T-helper 22 cell (primary cell): Measurements from ENCODE around the gene AGAP1.

ENCODE experiments used
- DNase-seq: peaks from one replicate; pipeline ENCODE4 v3.0.0-alpha.2; 2020; ENCODE audit warnings: low read depth

The AGAP1 gene

DNA sequence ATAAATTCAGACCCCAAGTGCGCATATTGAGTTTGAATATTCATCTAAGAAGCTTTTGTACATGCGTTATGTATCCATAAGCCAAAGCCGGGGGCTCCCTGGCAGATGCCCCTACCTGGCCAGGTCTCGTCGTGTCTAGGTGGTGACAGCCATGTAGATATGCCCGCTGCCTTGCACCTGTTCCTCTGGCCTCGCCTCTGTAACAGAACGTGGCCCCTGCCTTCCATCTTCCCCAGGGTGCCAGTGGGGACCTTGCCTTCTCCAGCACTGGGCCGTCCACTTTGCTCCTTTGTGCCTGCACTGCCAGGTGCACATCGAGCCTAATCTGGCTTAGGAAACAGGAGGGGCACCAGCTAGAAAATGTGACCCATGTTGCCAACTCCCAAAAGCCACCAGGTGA lies 198.2 kb downstream of the AGAP1 start:
- no peak for DNase-seq

DNA sequence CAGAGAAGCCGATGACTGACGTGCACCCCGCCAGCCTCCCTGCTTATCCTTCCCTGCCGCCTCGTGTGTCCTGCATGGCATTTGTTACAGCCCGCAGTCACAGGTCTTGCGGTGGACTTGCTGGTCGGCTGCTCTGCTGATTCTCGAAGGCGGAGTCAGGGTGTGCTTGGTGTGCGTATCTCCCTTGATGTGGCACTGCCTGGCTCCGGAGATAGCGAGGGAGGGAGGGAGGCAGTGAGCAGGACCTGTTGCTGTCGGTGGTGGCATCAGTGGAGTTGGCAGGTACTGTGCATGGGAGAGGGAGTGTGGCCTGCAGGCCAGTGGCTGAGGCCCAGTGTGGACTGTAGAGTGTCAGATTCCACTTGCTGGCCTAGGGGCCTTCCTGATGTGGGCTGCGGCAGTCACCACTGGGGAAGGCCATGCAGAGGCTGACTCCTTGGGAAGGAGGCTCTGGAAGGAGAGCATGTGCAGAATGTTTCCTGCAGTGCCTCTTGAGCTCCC lies 198.9 kb downstream of the AGAP1 start:
- DNase-seq, result no peak

DNA sequence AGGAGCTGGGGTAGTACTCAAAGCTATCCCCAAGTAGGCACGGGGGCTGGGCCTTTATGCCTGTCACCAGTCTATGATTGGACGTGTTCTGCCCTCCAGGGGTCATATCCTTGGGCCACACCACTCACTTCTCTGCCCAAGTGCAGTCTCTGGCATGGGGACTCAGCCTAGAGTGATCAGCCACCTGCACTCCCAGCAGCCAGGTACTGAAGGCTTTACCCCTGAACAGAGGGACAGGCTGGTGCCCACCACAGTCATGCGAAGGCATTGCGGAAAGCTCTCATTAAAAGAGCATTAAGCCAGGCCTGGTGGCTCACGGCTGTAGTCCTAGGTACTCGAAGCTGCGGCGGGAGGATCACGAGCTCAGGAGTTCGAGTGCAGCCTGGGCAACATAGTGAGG lies 199.4 kb downstream of the AGAP1 start:
- DNase-seq, result no peak

DNA sequence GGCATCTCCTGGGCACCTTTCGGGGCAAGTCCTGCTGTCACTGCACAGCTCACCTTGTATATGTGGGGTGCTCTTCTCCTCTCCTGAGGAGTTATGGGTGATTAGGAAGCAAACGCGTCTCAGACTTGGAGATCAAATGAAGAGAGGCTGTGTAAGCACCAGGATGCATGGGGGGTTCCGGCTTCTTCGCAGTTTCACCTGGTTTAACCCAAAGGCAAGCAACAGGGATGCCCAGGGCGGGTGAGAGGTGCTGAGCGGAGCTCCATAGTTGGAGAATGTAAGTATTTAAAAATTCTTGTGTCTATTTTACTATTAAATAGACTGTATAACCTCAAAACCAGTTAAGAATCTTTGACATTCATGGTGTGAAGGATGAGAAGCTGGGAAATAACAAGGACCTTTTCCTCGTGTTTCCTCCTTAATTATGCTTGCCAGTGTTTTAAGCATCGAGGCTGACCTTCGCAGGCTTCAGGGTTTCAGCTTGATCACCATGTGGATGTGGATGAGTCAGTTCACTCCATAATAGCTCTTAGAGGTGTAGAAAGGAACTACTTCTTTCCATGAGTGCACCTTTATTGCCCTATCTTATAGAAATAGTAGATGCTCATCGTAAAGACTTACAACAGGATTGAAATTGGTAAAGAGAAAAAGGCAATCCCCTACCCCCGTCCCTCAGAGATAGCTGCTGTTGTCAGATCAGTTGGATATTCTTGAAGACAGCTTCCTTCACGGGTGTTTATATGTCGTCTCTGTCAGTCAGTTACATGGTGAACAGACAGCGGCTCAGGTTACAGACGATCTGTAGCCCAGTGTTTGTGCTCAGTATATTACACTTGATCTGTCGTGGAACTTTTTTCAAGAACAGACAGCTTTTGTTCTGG lies 201.1 kb downstream of the AGAP1 start:
- no peak for DNase-seq

- no peak for DNase-seq
These were observed 201.7 kb downstream of the AGAP1 start for GRCh38 chr2:235695602-235695895.

DNA sequence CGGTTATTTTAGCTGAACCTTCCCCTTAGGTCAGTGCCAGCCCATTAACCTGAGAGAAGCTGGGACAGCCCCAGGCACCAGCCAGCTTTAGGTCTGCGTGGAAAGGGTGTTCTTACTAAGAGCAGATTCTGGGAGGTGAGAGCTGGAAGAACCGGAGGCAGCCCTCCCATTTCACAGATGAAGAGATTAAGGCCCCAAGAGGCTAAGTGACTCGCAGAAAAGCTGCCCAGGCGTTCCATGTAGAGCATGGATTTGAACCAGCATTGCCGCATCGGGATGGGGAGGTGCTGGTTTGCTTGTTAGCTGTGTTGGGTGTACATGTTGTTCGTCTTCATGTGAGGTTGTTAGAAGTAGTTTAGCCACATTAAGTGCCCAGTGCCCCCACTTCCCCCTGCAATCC lies 203.2 kb downstream of the AGAP1 start:
- DNase-seq, result no peak

GRCh38 chr2:235698028-235698427 lies 204.2 kb downstream of the AGAP1 start:
- DNase-seq, result no peak

GRCh38 chr2:235698491-235698890 lies 204.6 kb downstream of the AGAP1 start:
- no peak for DNase-seq

- no peak for DNase-seq
These were observed 205.7 kb downstream of the AGAP1 start for GRCh38 chr2:235699576-235699975.

DNA sequence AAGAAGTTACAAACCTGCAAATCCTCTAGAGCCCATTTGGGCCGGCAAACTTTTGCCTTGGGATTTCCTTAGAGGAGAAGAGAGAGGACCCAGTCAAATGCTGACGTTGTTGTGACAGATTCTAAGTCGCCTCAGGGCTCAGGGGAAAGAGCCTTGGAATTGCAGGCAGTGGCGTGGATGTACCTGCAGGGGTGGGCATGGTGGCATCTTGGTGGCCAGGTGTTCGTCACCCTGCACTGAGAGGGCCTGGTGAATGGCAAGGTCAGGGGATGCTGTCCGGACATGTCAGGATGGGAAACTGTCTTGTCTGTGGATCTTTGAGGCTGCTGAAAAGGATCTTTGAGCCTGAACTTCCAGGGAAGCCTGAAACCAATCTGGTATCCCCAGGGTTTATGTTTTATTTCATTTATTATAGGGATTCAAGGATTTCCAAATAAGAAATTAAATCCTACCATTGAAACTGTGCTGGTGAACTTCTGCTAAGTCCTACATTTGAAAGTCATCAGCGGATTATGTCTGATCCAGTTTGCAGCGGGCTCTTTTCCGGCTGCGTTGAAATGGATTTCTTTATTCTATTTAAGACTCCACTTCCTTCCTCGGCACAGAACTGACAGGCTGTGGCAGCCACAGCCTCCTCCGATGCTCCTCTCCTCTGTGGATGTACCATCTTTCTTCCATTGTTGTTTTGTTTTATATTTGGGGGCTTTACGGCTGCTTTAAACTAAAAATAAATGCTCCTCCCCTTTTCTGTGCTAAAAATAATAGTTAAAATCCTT lies 207.6 kb downstream of the AGAP1 start:
- no peak for DNase-seq

DNA sequence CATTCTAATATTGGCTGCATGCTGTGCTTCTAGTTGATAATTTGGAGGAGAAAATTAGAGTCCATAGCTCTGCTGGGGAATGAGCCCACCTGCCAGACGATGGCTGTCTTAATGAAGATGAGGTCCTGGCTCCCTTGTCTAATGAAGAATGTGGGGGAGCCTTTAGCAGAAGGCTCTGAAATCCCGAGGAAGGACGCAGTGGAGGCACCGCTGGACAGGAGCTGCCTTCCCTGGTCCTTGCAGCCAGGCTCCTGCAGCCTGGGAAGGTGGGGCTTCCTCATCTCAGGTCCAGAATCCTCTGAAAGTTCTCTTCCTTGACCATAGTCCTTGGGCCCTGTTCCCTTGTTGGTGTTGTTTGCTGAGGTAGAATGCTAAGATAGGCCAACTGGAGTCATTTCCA lies 208.3 kb downstream of the AGAP1 start:
- DNase-seq, result no peak

DNA sequence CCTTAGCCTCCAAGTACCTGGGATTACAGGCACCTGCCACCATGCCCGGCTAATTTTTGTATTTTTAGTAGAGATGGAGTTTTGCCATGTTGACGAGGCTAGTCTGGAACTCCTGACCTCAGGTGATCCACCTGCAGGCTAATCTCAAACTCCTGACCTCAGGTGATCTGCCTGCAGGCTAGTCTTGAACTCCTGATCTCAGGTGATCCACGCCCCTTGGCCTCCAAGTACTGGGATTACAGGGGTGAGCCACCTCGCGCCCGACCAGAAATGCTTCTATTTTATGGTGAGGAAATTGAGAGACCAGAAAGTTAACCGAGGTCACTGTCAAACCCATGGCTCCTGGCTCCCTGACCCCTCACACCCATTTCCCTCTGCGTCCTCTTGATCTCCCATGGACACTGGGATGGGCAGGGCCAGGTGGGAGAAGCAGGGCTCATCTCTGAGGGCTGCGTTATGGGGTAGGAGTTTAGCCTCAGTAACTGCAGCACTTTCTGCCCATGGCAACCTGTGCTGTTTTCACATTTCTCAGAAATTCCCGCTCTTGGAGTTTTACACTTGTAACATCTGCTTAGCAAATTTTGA lies 210.0 kb downstream of the AGAP1 start:
- no peak for DNase-seq

- DNase-seq, result no peak
These were observed 211.5 kb downstream of the AGAP1 start for GRCh38 chr2:235705296-235705695.

DNA sequence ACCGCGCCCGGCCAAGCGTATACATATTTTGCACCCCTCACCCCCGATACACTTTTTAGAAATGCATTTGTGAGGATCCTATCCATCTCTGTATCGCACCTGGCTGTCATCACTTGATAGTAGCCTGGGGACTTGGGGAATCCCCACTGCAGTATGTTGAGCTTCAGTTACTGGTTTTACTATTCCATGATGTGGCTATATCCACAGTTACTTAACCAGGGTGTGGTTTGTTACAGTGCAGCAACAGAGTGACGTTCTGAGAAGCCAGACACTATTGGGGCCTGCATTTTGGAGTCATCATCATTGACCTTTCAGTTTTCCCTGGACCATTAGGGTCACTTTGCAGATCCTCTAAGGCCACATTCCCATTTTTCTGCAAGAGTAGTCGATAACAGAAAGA lies 212.7 kb downstream of the AGAP1 start:
- no peak for DNase-seq

DNA sequence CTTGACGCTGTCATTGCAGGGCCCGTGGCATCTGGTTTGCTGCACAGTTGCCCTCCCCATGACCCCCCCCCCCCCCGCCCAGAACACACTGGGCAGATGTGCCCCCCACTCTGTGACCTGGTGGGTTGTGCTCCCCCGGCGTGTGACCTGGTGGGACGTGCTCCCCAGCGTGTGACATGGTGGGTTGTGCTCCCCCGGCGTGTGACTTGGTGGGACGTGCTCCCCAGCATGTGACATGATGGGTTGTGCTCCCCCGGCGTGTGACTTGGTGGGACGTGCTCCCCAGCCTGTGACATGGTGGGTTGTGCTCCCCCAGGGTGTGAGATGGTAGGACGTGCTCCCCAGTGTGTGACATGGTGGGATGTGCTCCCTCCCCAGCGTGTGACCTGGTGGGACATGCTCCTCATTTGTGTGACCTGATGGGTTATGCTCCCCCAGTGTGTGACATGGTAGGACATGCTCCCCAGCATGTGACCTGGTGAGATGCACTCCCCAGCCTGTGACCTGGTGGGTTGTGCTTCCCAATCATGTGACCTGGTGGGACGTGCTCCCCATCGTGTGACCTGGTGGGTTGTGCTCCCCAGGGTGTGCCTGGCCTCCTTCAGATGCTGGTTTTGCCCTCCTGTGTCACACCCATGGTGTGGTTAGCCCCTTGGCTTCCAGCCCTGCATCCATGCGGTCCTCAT lies 213.7 kb downstream of the AGAP1 start:
- no peak for DNase-seq

GRCh38 chr2:235709124-235709813 lies 215.4 kb downstream of the AGAP1 start:
- no peak for DNase-seq

- no peak for DNase-seq
These were observed 216.4 kb downstream of the AGAP1 start for GRCh38 chr2:235709969-235710879.

DNA sequence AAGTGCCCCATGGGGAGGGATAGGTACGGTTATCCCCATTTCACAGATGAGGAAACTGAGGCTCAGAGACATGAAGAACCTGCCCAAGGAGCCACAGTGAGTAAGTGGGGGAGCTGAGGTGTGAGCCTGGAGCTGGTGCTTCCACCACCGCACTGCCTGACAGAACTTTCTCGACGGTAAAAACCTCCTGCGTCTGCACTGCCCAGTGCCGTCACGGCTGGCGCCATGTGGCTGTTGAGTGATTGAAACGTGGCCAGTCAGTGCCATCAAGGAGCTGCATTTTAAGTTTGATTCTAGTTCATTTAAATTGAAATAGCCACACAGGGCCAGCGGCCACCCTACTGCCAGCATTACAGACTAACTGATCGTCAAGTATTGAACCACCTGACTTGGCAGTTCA lies 217.1 kb downstream of the AGAP1 start:
- no peak for DNase-seq

DNA sequence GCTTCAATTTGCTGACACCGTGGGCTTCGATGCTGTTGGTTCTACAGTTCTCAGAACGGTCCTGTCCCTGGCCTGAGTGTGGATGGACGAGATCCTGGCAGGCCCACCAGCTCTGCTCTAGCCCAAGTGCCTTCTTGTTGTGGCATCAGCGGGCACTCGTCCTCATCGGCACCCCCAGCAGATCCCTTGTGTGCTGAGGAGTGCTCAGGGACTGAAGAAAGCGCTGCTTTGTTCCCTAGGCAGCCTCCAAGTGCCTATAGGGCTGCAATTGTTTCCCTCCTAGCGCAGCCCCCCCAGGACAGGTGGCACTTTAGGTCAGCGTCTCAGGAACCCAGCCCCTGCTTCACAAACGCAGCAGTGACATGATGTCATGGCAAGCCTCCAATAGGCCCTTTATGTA lies 217.7 kb downstream of the AGAP1 start:
- no peak for DNase-seq

DNA sequence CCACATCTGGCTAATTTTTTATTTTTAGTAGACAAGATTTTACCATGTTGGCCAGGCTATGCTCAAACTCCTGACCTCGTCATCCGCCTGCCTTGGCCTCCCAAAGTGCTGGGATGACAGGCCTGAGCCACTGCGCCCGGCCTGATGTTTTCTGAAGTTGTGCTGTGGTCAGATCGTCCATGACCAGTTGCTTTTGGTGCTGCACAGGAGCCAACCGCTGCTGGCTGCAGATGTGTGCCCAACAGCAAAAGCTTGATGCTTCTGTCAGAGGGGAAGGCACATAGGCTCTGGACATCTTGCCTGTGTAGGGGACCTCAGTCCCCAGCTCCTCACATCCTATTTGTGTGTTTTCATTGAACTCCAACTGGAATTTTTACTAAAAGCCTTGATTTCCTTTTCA lies 218.3 kb downstream of the AGAP1 start:
- DNase-seq, result no peak

DNA sequence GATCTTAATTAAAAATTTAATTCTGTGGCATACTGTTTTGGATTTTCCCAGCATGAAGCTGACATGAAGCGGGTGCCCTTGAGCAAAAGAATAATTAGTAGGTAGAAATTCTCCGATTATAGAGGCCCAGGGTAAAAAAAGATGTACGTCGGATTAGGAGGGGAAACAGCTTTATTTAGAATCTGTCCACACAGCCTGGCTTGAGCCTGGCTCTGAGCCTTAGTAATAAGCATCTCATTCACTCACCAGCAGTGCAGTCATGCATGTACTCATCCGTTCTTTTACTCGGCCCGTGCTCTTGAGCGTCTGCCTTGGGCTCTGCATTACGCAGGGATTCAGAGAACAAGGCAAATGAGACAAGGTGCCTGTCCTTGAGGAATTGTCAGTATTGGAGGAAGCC lies 219.3 kb downstream of the AGAP1 start:
- DNase-seq, result no peak
